NCI-H128 (cell line): ENCODE results near the gene SELENON.
"Not testable (repeated sequence)": the region's sequence is repeated elsewhere in the genome, so short reads cannot be mapped to it uniquely, and the experiment has no call there.

Experiments used
- DNase-seq: peaks from one replicate; lab custom pipeline; 2025; ENCODE audit not compliant: unreplicated experiment; lab: John Stamatoyannopoulos, UW

The SELENON gene

DNA sequence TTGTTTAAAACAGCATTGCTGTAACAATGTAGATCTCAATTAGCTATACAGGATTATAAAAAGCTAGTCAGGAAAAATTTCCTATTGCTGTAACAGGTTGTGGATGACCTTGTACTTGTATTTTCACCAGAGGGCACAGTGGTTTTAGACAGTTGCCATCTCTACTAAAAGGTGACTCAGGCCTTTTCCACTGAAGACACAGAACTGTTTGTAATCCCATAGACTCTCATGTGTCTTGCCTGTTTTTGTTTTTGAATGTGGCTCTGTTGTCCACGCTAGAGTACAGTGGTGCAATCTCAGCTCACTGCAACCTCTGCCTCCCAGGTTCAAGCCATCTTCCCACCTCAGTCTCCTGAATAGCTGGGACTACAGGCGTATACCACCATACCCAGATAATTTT is 25.6 kb downstream of the SELENON start:
- DNase-seq: no peak

- no peak for DNase-seq
Observed at GRCh38 chr1:25826571-25826970, 26.6 kb downstream of the SELENON start.

- DNase-seq: no peak
Observed at GRCh38 chr1:25828491-25828890, 28.5 kb downstream of the SELENON start.

DNA sequence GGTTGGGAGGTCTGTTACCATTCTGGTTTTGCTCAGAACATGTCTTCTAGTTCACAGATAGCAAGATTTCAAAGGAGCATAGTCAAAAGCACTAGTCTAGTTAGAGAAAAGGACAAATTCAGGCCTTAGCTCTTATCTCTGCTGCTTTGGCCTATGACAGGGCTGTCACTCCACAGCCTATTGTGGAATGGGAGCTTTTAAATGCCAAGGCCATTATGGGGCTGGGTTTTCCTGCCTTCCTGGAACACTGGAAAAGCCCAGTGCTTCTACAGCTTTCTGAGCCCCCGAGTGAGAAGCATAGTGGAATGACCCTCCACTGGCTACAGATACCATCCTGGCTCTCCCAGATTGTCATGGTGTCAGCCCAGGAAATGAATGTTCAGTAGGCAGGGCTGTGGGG is 29.1 kb downstream of the SELENON start:
- no peak for DNase-seq

GRCh38 chr1:25831569-25832196 is 31.7 kb downstream of the SELENON start:
- no peak for DNase-seq

DNA sequence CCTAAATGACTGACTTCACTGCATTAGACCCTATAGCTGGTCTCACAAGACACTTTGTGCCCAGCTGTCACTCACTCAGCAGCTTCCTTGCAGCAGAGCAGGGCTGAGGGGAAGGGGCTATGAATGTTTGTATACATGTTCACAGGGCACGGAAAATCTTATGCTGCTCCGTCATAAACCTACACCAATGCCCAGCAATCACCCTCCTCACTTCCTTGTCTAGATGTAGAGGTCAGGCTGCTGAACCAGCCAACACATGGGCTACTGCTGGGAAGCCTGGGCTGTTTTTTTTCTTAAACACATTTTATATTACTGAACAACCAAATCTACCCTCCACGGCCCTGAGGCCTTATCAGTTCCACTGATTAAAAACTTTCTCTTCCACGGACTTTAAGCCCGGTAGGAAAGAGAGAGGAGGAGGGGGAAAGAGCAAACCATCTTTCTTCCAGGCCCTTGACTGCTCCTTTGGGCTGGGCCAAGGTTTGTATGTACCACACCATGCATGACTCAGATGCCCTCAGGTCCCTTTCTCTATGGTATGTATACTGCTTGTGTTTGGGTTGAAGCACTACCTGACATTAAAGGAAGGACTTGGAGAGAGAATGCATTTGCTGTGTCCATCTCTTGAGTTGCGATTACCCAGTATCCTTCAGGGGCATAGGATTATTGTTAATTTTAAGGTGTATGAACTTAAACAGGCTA is 32.5 kb downstream of the SELENON start:
- no peak for DNase-seq

DNA sequence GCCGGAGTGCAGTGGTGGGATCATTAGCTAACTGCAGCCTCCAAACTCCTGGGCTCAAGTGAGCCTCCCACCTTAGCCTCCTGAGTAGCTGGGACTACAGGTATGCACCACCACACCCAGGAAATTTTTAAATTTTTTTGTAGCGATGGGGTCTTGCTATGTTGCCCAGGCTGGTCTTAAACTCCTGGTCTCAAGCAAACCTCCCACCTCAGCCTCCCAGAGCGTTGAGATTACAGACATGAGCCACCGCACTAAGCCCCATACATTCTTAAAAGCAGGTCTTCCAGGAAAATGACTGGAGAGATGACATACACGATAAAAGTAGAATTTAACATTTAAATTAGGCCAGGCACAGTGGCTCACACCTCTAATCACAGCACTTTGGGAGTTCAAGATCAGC is 33.2 kb downstream of the SELENON start:
- no peak for DNase-seq

GRCh38 chr1:25834894-25835293 is 34.9 kb downstream of the SELENON start:
- no peak for DNase-seq

- DNase-seq: no peak
Observed at GRCh38 chr1:25836695-25837094, 36.7 kb downstream of the SELENON start.

- DNase-seq: no peak
Observed at GRCh38 chr1:25837262-25837875, 37.4 kb downstream of the SELENON start.

DNA sequence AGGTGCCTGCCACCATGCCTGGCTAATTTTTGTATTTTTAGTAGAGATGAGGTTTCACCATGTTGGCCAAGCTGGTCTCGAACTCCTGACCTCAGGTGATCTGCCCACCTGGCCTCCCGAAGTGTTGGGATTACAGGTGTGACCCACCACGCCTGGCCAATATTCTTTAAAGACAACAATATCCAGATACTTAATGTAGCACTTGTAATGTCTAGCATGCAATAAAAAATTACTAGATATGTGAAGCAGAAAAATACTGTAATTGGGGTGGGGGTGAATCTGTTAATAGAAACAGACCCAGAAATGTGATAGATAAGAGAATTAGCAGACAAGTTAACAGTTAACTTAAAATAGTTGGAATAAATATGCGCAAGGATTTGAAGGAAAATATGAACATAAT is 39.8 kb downstream of the SELENON start:
- DNase-seq: not testable (repeated sequence)

GRCh38 chr1:25843483-25843882 is 43.5 kb downstream of the SELENON start:
- DNase-seq: no peak

GRCh38 chr1:25844536-25845337 is 44.7 kb downstream of the SELENON start:
- no peak for DNase-seq

DNA sequence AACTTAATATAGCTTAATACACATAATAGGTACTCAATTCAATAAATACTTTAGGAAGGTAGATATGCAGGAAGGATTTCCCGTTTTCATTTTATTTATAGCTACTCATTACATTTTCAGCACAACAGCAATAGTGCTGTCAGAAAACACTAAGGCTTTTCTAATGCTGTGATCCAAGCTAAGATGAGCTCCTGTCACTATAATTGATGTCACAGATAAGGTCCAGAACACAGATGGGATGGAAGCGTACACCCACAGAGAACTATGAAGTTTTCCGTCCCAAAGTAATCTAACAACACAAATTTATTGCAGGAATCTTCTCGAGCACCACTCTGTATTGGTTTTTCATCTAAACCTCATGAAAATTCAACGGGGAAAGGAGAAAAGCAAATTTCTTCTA is 45.7 kb downstream of the SELENON start:
- no peak for DNase-seq

DNA sequence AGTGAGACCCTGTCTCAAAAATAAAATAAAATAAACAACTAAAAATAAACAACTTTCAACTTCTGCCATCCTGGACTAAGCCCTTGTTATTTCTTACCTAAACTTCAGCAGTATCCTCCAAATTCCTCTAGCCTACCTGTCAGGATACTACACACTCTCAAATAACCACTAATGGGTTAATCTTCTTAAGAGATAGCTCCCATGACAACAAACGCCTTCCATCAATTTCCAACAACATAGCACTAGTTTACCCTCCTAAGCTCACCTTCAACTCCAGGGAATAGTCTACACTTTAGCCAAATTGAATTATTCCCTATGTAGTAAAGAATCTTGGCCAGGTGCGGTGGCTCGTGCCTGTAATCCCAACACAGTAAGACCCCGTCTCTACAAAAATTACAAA is 47.9 kb downstream of the SELENON start:
- DNase-seq: no peak

DNA sequence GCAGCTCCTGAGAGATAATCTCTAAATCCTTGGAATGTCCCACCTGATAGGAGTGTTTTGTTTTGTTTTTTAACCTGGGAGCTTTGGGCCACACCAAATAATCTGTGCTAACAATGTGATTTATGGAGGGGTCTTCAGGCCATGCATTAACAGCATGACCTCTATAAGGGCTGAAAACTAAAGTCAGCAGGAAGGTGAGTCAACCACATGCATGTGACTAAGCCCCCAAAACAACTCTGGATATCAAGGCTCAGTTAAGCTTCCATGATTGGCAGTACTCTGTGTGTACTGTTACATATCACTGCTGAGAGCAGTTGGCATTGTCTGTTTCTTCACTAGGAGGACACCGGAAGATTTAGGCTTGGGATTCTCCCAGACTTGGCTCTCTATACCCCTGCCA is 48.5 kb downstream of the SELENON start:
- DNase-seq: no peak

DNA sequence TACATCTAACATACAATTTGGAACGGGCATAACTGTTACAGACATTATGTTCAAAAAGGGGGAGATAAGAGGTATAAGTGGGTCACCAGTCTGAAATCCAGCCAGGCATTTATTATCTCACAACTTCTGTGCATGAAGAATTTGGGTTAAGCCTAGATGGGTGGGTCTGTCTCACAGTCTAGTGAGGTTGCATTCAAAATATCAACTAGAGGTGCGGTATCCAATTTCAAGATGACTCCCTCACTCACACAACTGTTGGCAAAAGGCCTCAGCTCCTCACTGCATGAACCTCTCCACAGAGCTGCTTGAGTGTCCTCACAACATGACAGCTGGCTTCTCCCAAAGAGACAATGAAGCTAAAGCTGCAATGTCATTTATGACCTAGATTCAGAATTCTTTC is 54.6 kb downstream of the SELENON start:
- DNase-seq: peak; percentile 42

- no peak for DNase-seq
Observed at GRCh38 chr1:25856856-25857255, 56.9 kb downstream of the SELENON start.

- no peak for DNase-seq
Observed at GRCh38 chr1:25858494-25858893, 58.5 kb downstream of the SELENON start.

DNA sequence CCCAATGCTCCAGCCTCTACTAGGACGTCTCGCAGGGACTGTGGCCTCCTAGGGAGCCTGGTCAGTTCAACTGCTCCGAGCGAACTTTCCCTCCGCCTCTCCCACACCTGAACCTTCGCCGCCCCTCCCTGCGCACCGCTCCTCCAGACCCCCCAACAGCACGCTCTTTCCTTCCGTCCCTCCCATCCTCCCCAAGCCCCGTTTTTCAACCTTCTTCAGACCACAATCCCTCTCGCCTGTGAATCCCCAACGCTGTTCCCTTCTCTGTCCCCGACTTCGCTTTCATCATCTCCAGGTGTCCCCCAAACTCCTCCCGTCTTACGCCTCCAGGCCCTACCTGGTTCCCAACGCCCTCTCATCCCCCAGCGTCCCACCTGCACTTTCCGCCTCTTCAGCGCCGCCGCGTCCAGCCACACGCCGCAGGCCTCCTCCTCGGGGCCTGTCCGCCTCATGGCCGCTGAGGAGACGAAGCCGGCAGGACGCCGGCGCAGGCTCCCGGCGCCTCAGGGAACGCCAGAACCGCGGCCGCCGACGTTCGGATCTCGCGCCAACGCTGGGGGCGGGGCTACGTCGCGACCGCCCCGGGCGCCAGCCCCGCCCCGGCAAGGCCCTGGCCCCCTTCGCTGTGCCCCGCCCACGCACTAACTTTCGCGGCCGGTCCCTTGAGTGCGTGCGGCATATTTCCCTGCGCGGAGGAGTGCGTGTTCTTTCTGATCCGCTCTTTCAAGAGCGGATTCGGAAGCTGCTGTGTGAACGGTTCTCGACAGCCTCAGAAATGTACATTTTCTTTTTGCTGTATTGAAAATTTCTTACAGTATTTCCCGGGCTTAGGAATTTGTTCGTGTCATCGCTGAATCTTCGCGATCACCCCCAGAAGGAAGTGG is 59.2 kb downstream of the SELENON start, which contains the start of gene AUNIP:
Gene AUNIP, minus strand, starts transcription at position 552 of the 884 bp plus-strand sequence. Its CDS starts 100 bp downstream, at position 452.
- DNase-seq: peak; percentile 76
